Spleen (tissue), 7 donors: ENCODE measurements around the gene NF2.

Experiments used
- CTCF ChIP-seq, 11 experiments: fragments of 200-600 bp in 7 of 11; fragments of 450-650 bp in 4 of 11; sonication (generic) in 4 of 11; IDR thresholded peaks in 8 of 11; conservative IDR thresholded peaks in 3 of 11; 1 replicate in 7 of 11; 2 replicates in 4 of 11; pipeline versions ENCODE4 v1.4.0 to v1.8.0; 2016 to 2021; ENCODE audit warnings: antibody characterized with exemption in 11 of 11, inconsistent platforms in 4 of 11, mild to moderate bottlenecking in 1 of 11
- POLR2A ChIP-seq, 3 donors: fragments of 450-650 bp; IDR thresholded peaks; one replicate each; pipeline ENCODE4 v1.5.1; 2017; ENCODE audit warnings: antibody characterized with exemption in 3 of 3, mild to moderate bottlenecking in 1 of 3
- POLR2AphosphoS5 ChIP-seq, 3 donors: sonication (generic); formaldehyde crosslinking; IDR thresholded peaks; one replicate each; pipeline ENCODE4 v1.5.1; 2017; ENCODE audit warnings: antibody characterized with exemption in 3 of 3
- donor health status: DM: no; HTN: no; CAD: no; lungs with moderate emphysema.
- donor health status: DM: no; HTN: no; CAD: no.
- donor health status: DM: no; HTN: no; CAD: no.

- TF ChIP-seq POLR2AphosphoS5 (IDR thresholded peaks at IDR 0.05) (no peak), POLR2A (IDR thresholded peaks at IDR 0.05) (no peak), CTCF (IDR thresholded peaks at IDR 0.05 in 8 of 11, conservative IDR thresholded peaks at IDR 0.05 in 3 of 11) (no peak)
Observed at GRCh38 chr22:29628996-29629902, 25.8 kb downstream of the NF2 start.
